Naive thymus-derived CD4-positive, alpha-beta T cell (primary cell): Measurements from ENCODE around the gene FCHO2. TPM values are rescaled to one million over a fixed set of nuclear protein-coding genes. Genes with fewer than 3 reads are reported as not detected.
"Not testable (repeated sequence)": the region's sequence is repeated elsewhere in the genome, so short reads cannot be mapped to it uniquely, and the experiment has no call there.

Source experiments
- ATAC-seq: fragments of 150-1000 bp; cut with Tn5 transposase; 2 replicates; pipeline ENCODE4 v1.10.0; 2021; ENCODE audit warnings: mild to moderate bottlenecking, moderate library complexity
- CTCF ChIA-PET: fragments of 350-600 bp; sonication (Branson Sonifier 250); formaldehyde crosslinking; loops from one replicate; lab custom pipeline; 2021; ENCODE audit warnings: antibody characterized with exemption; lab: Charles Lee
- POLR2A ChIA-PET: fragments of 350-600 bp; sonication (Branson Sonifier 250); formaldehyde crosslinking; loops from one replicate; lab custom pipeline; 2021; ENCODE audit warnings: antibody characterized with exemption, inconsistent platforms; lab: Charles Lee
- DNase-seq, 9 donors: peaks; one replicate each; pipeline versions ENCODE4 v3.0.0 to v3.0.0-alpha.2; 2020 to 2022; ENCODE audit warnings: mixed read lengths in 1 of 9
- H3K27ac ChIP-seq: one replicate; pipeline ENCODE4 v1.7.0; 2013; ENCODE audit warnings: mild to moderate bottlenecking, low read depth, low read length, moderate library complexity
- H3K27me3 ChIP-seq, 2 donors: one replicate each; pipeline ENCODE4 v1.7.0; 2013; ENCODE audit warnings: low read length in 2 of 2, mild to moderate bottlenecking in 2 of 2, moderate library complexity in 2 of 2; ENCODE audit not compliant: control insufficient read depth in 2 of 2, insufficient read depth in 2 of 2
- H3K36me3 ChIP-seq, 3 experiments: 1 replicate in 2 of 3; 2 replicates in 1 of 3; pipeline ENCODE4 v1.7.0; 2013; ENCODE audit warnings: low read length in 3 of 3, mild to moderate bottlenecking in 3 of 3, moderate library complexity in 1 of 3; ENCODE audit not compliant: insufficient read depth in 3 of 3, control insufficient read depth in 2 of 3
- H3K4me1 ChIP-seq, 2 donors: one replicate each; pipeline ENCODE4 v1.7.0; 2013; ENCODE audit warnings: low read length in 2 of 2, mild to moderate bottlenecking in 2 of 2, moderate library complexity in 1 of 2; ENCODE audit not compliant: control insufficient read depth in 2 of 2, insufficient read depth in 2 of 2
- H3K4me3 ChIP-seq: 2 replicates; pipeline ENCODE4 v1.7.0; 2013; ENCODE audit warnings: mild to moderate bottlenecking, low read length
- H3K9me3 ChIP-seq, 3 experiments: 1 replicate in 2 of 3; 2 replicates in 1 of 3; pipeline ENCODE4 v1.7.0; 2013; ENCODE audit warnings: low read length in 3 of 3; ENCODE audit not compliant: control insufficient read depth in 2 of 3
- H3K27ac Mint-ChIP-seq, 9 donors: one replicate each; pipeline ENCODE4 v1.8.0; 2020 to 2022; ENCODE audit warnings: mixed read lengths in 9 of 9, mild to moderate bottlenecking in 8 of 9, moderate library complexity in 5 of 9, inconsistent platforms in 2 of 9
- H3K27me3 Mint-ChIP-seq, 5 donors: one replicate each; pipeline ENCODE4 v1.8.0; 2021 to 2022; ENCODE audit warnings: mixed read lengths in 5 of 5, mild to moderate bottlenecking in 1 of 5
- H3K36me3 Mint-ChIP-seq, 5 donors: one replicate each; pipeline ENCODE4 v1.8.0; 2020 to 2022; ENCODE audit warnings: mixed read lengths in 5 of 5, mild to moderate bottlenecking in 3 of 5, inconsistent platforms in 1 of 5
- H3K4me1 Mint-ChIP-seq, 7 donors: one replicate each; pipeline ENCODE4 v1.8.0; 2020 to 2022; ENCODE audit warnings: mixed read lengths in 7 of 7, mild to moderate bottlenecking in 3 of 7, inconsistent platforms in 1 of 7
- H3K4me3 Mint-ChIP-seq, 10 donors: one replicate each; pipeline ENCODE4 v1.8.0; 2020 to 2022; ENCODE audit warnings: mild to moderate bottlenecking in 10 of 10, mixed read lengths in 10 of 10, moderate library complexity in 6 of 10, inconsistent platforms in 2 of 10
- H3K9me3 Mint-ChIP-seq, 11 donors: one replicate each; pipeline ENCODE4 v1.8.0; 2020 to 2022; ENCODE audit warnings: mixed read lengths in 11 of 11, mild to moderate bottlenecking in 4 of 11, inconsistent platforms in 1 of 11, moderate library complexity in 1 of 11
- intact Hi-C, 2 donors: fragments of 100-400 bp; cut with micrococcal nuclease; formaldehyde crosslinking; loops; one replicate each; pipeline ENCODE4 v1.15.1; 2023
- polyA plus RNA-seq, 2 donors: library from polyadenylated mRNA; unstranded; fragments of 300-500 nt; fragmentation: Illumina TruSeq; gene quantifications; one replicate each; pipeline ENCODE4 v1.2.3, GENCODE V29; 2021
- total RNA-seq, 6 experiments: library from RNA in 5 of 6; stranded (reverse) in 5 of 6; gene quantifications; 1 replicate in 5 of 6; 2 replicates in 1 of 6; pipeline ENCODE4 v1.2.3 and lab custom pipeline; 2021 to 2026

Gene FCHO2
- total and polyA plus RNA-seq, 7 experiments from 2014 or later, result 0.30 to 7.1 (median 1.8) TPM

GRCh38 chr5:72996632-72997031 lies 40.8 kb downstream of the FCHO2 start:
- no peaks in the 10 kb centered on the region for H3K27me3 ChIP-seq
- ATAC-seq (no peak), DNase-seq (no peak)
- Mint-ChIP-seq H3K4me1 (no peaks in the 10 kb centered on the region), H3K9me3 (peaks cover 0 to 11% (median 2%) of the 10 kb centered on the region in 11 donors), H3K27me3 (peaks cover 0 to 22% (median 19%) of the 10 kb centered on the region in 5 donors), H3K27ac (no peak overlapping the region), H3K36me3 (peaks cover 0 to 8% (median 0%) of the 10 kb centered on the region in 5 donors), H3K4me3 (no peak overlapping the region)
- intact Hi-C loops, result no loop called here
- POLR2A ChIA-PET, result no interaction called here
- CTCF ChIA-PET, result no interaction called here
- no peaks in the 10 kb centered on the region for H3K4me1 ChIP-seq
- H3K27ac ChIP-seq, result no peak overlapping the region
- no peak overlapping the region for H3K4me3 ChIP-seq
- H3K36me3 ChIP-seq, result no peaks in the 10 kb centered on the region
- no peaks in the 10 kb centered on the region for H3K9me3 ChIP-seq

- ChIA-PET CTCF (no interaction called here), POLR2A (no interaction called here)
- Histone ChIP-seq H3K27ac (no peak overlapping the region), H3K27me3 (no peaks in the 10 kb centered on the region), H3K4me3 (no peak overlapping the region), H3K9me3 (no peaks in the 10 kb centered on the region), H3K36me3 (no peaks in the 10 kb centered on the region), H3K4me1 (no peaks in the 10 kb centered on the region)
- peaks cover 0 to 2% (median 0%) of the 10 kb centered on the region in 11 donors for H3K9me3 Mint-ChIP-seq
- ATAC-seq (no peak), DNase-seq (no peak)
- H3K4me3 Mint-ChIP-seq, result no peak overlapping the region
- H3K27me3 Mint-ChIP-seq, result peaks cover 0 to 2% (median under 1%) of the 10 kb centered on the region in 5 donors
- intact Hi-C loops, result no loop called here
- H3K27ac Mint-ChIP-seq, result no peak overlapping the region
- no peaks in the 10 kb centered on the region for H3K4me1 Mint-ChIP-seq
- peaks cover 0 to under 1% (median 0%) of the 10 kb centered on the region in 5 donors for H3K36me3 Mint-ChIP-seq
Observed at GRCh38 chr5:72999916-73000315, 44.1 kb downstream of the FCHO2 start.

DNA sequence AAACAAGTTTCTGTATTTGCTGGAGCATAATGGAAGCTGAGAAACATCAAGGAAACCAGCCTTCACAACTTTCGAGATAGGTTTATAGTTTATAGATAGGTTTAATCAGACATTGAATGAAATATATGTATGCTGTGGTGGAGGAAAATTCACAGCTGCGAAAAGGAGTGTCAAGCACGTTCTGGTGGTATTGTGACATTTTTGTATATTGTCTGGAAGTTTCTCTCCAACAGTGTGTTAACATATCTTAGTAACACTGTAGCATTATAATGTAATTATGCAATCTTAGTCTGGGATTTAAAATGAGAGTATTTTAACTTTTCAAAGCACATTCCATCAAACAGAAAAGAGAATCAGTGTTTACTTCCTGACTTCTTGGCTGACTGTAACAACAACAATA lies 50.0 kb downstream of the FCHO2 start:
- H3K36me3 ChIP-seq, result no peaks in the 10 kb centered on the region
- H3K27me3 ChIP-seq, result no peaks in the 10 kb centered on the region
- DNase-seq (no peak), ATAC-seq (no peak)
- H3K4me1 ChIP-seq, result no peaks in the 10 kb centered on the region
- H3K4me3 ChIP-seq, result no peak overlapping the region
- no peak overlapping the region for H3K27ac Mint-ChIP-seq
- peaks cover 0 to 2% (median 0%) of the 10 kb centered on the region in 5 donors for H3K27me3 Mint-ChIP-seq
- H3K9me3 ChIP-seq, result no peaks in the 10 kb centered on the region
- H3K27ac ChIP-seq, result no peak overlapping the region
- POLR2A ChIA-PET, result no interaction called here
- intact Hi-C loops, result no loop called here
- CTCF ChIA-PET, result no interaction called here
- no peaks in the 10 kb centered on the region for H3K36me3 Mint-ChIP-seq
- no peaks in the 10 kb centered on the region for H3K4me1 Mint-ChIP-seq
- H3K9me3 Mint-ChIP-seq, result peaks cover 0 to 1% (median 0%) of the 10 kb centered on the region in 11 donors
- H3K4me3 Mint-ChIP-seq, result no peak overlapping the region

DNA sequence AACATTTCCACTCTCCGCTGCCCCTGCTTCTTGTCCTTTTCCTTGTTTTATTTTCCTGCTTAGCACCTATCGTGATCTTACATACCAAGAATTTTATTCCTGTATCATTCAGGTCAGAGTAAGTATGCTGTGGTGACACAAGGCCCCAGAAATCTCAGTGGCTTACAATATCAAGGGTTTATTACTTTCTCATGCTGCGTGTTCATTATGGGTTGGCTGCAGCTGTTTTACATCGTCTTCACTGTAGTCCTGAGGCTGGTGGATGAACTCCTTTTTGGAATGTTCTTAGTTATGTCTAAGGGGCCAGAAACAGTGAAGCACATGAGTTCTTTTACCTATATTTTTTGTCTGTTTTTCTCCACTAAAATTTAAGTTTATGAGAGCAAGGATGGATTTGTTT lies 51.2 kb downstream of the FCHO2 start:
- H3K36me3 ChIP-seq, result no peaks in the 10 kb centered on the region
- no peaks in the 10 kb centered on the region for H3K36me3 Mint-ChIP-seq
- H3K4me1 ChIP-seq, result no peaks in the 10 kb centered on the region
- ChIA-PET POLR2A (no interaction called here), CTCF (no interaction called here)
- intact Hi-C loops, result no loop called here
- no peaks in the 10 kb centered on the region for H3K4me1 Mint-ChIP-seq
- H3K27me3 ChIP-seq, result no peaks in the 10 kb centered on the region
- no peaks in the 10 kb centered on the region for H3K9me3 ChIP-seq
- no peak for ATAC-seq
- no peaks in the 10 kb centered on the region for H3K27me3 Mint-ChIP-seq
- no peak overlapping the region for H3K4me3 Mint-ChIP-seq
- DNase-seq, result no peak
- no peak overlapping the region for H3K4me3 ChIP-seq
- H3K27ac Mint-ChIP-seq, result no peak overlapping the region
- H3K9me3 Mint-ChIP-seq, result peaks cover 0 to 1% (median 0%) of the 10 kb centered on the region in 11 donors
- H3K27ac ChIP-seq, result no peak overlapping the region

GRCh38 chr5:73008831-73009230 lies 53.0 kb downstream of the FCHO2 start:
- no peaks in the 10 kb centered on the region for H3K27me3 ChIP-seq
- H3K27me3 Mint-ChIP-seq, result no peaks in the 10 kb centered on the region
- H3K4me1 ChIP-seq, result no peaks in the 10 kb centered on the region
- ATAC-seq (no peak), DNase-seq (no peak)
- H3K4me3 ChIP-seq, result no peak overlapping the region
- ChIA-PET POLR2A (no interaction called here), CTCF (no interaction called here)
- no peaks in the 10 kb centered on the region for H3K36me3 ChIP-seq
- no peaks in the 10 kb centered on the region for H3K9me3 ChIP-seq
- H3K9me3 Mint-ChIP-seq, result peaks cover 0 to 1% (median 0%) of the 10 kb centered on the region in 11 donors
- H3K4me3 Mint-ChIP-seq, result no peak overlapping the region
- H3K27ac Mint-ChIP-seq, result no peak overlapping the region
- no peaks in the 10 kb centered on the region for H3K36me3 Mint-ChIP-seq
- H3K27ac ChIP-seq, result no peak overlapping the region
- intact Hi-C loops, result no loop called here
- no peaks in the 10 kb centered on the region for H3K4me1 Mint-ChIP-seq

- H3K36me3 Mint-ChIP-seq, DNase-seq, H3K4me1 ChIP-seq, intact Hi-C loops, POLR2A ChIA-PET, H3K4me3 ChIP-seq, H3K9me3 ChIP-seq, H3K4me1 Mint-ChIP-seq, H3K27ac Mint-ChIP-seq, H3K36me3 ChIP-seq, H3K27me3 Mint-ChIP-seq, H3K27me3 ChIP-seq, H3K4me3 Mint-ChIP-seq, H3K27ac ChIP-seq, CTCF ChIA-PET, ATAC-seq, H3K9me3 Mint-ChIP-seq: not testable (repeated sequence)
Observed at GRCh38 chr5:73011612-73012011, 55.8 kb downstream of the FCHO2 start.

DNA sequence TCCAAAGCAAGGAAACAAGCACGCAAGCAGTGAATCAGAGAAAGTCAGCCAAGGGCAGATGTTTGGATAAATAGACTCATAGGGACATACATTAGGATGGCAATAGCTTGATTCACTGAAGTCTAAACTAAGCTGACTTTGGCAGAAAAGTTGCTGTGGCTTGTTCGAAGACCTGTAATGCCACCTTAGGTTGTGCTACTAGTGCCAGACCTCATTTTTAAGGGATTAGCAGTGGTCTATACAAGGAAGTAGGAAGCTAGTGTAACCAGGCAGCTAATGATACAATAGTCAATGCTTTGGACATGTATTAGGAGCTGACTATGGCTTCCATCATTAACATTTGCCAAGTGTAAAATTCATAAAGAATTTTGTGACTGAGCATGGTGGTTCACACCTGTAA lies 63.1 kb downstream of the FCHO2 start:
- no peak overlapping the region for H3K4me3 ChIP-seq
- intact Hi-C loops, result no loop called here
- ChIA-PET POLR2A (no interaction called here), CTCF (no interaction called here)
- H3K27me3 Mint-ChIP-seq, result peaks cover 0 to 15% (median 0%) of the 10 kb centered on the region in 5 donors
- no peaks in the 10 kb centered on the region for H3K4me1 Mint-ChIP-seq
- H3K36me3 ChIP-seq, result no peaks in the 10 kb centered on the region
- H3K9me3 Mint-ChIP-seq, result no peaks in the 10 kb centered on the region
- no peaks in the 10 kb centered on the region for H3K9me3 ChIP-seq
- ATAC-seq (no peak), DNase-seq (no peak)
- no peak overlapping the region for H3K27ac ChIP-seq
- no peak overlapping the region for H3K4me3 Mint-ChIP-seq
- no peaks in the 10 kb centered on the region for H3K27me3 ChIP-seq
- no peak overlapping the region for H3K27ac Mint-ChIP-seq
- H3K36me3 Mint-ChIP-seq, result no peaks in the 10 kb centered on the region
- H3K4me1 ChIP-seq, result no peaks in the 10 kb centered on the region
